Fibroblast of skin of right biceps (primary cell): ENCODE results near the gene ZBTB21.

Experiments
- DNase-seq: peaks from one replicate; pipeline ENCODE4 v3.0.0-alpha.2; 2013

The ZBTB21 gene

GRCh38 chr21:42009831-42010506, at the start of gene ZBTB21:
TSS of gene ZBTB21 (minus strand) at chr21:42010360. CDS start at chr21:41994095, 16,265 bp downstream.
- DNase-seq, result peak; percentile 98

GRCh38 chr21:42059721-42060120, 49.6 kb upstream of the ZBTB21 start:
- DNase-seq, result no peak

- DNase-seq, result no peak
Measured at GRCh38 chr21:42059141-42059540, 49.0 kb upstream of the ZBTB21 start.

- DNase-seq, result no peak
Measured at GRCh38 chr21:42058631-42059111, 48.5 kb upstream of the ZBTB21 start.

GRCh38 chr21:42057851-42058437, 47.8 kb upstream of the ZBTB21 start:
- no peak for DNase-seq

GRCh38 chr21:42056996-42057689, 47.0 kb upstream of the ZBTB21 start:
- DNase-seq, result peak; percentile 71

GRCh38 chr21:42056468-42056867, 46.3 kb upstream of the ZBTB21 start:
- DNase-seq, result no peak

GRCh38 chr21:42055425-42055824, 45.3 kb upstream of the ZBTB21 start:
- DNase-seq, result no peak

- no peak for DNase-seq
Measured at GRCh38 chr21:42051788-42052187, 41.6 kb upstream of the ZBTB21 start.

- DNase-seq, result no peak
Measured at GRCh38 chr21:42049578-42050430, 39.6 kb upstream of the ZBTB21 start.

GRCh38 chr21:42048870-42049577, 38.9 kb upstream of the ZBTB21 start:
- DNase-seq, result no peak

GRCh38 chr21:42047821-42048613, 37.9 kb upstream of the ZBTB21 start:
- peak; percentile 92 for DNase-seq

GRCh38 chr21:42044871-42045495, 34.8 kb upstream of the ZBTB21 start:
- no peak for DNase-seq

- no peak for DNase-seq
Measured at GRCh38 chr21:42043961-42044360, 33.8 kb upstream of the ZBTB21 start.

GRCh38 chr21:42043201-42043895, 33.2 kb upstream of the ZBTB21 start:
- DNase-seq, result no peak

GRCh38 chr21:42042651-42043050, 32.5 kb upstream of the ZBTB21 start:
- no peak for DNase-seq

GRCh38 chr21:42041711-42042110, 31.6 kb upstream of the ZBTB21 start:
- DNase-seq, result no peak

GRCh38 chr21:42041246-42041645, 31.1 kb upstream of the ZBTB21 start:
- DNase-seq, result no peak

- peak; percentile 100 for DNase-seq
Measured at GRCh38 chr21:42040411-42041180, 30.4 kb upstream of the ZBTB21 start.
